Left renal cortex interstitium (tissue), 4 donors: Measurements from ENCODE around the gene DPM3. TPM values are rescaled to one million over a fixed set of nuclear protein-coding genes. Genes with fewer than 3 reads are reported as not detected.

ENCODE experiments used
- DNase-seq, 4 donors: peaks; one replicate each; pipeline ENCODE4 v3.0.0-alpha.2; 2013; ENCODE audit warnings: low read depth in 4 of 4, low spot score in 2 of 4, missing footprints in 1 of 4
- polyA plus RNA-seq, 4 donors: library from polyadenylated mRNA; unstranded; fragments of 120-200 nt; gene quantifications; one replicate each; pipeline ENCODE4 v1.2.1, GENCODE V29; 2013; ENCODE audit not compliant: insufficient read length in 4 of 4

The DPM3 gene
- polyA plus RNA-seq, 4 donors = 31.3 to 64.7 (median 45.2) TPM

GRCh38 chr1:155104605-155105534, 35.5 kb downstream of the DPM3 start:
- DNase-seq = no peak

- DNase-seq = no peak
Observed at GRCh38 chr1:155103325-155103724, 37.0 kb downstream of the DPM3 start.

GRCh38 chr1:155099331-155099730, 41.0 kb downstream of the DPM3 start:
- DNase-seq = no peak

GRCh38 chr1:155094622-155094948, 45.7 kb downstream of the DPM3 start:
- DNase-seq = no peak

- DNase-seq = no peak
Observed at GRCh38 chr1:155093911-155094621, 46.3 kb downstream of the DPM3 start.

- no peak for DNase-seq
Observed at GRCh38 chr1:155092641-155093040, 47.7 kb downstream of the DPM3 start.

- DNase-seq = no peak
Observed at GRCh38 chr1:155092131-155092530, 48.2 kb downstream of the DPM3 start.

GRCh38 chr1:155091071-155092051, 49.0 kb downstream of the DPM3 start:
- no peak for DNase-seq

Other genes with a start within 250 kb of the DPM3 start
- gene PMVK, start 203.8 kb downstream of the DPM3 start, polyA plus RNA-seq = 10 to 100 TPM; 36.4 to 48.0 (median 41.3) TPM
- 10 to 100 TPM; 68.3 to 81.2 (median 73.6) TPM for gene PBXIP1, start 184.4 kb downstream of the DPM3 start, polyA plus RNA-seq
- 10 to 100 TPM; 41.4 to 51.2 (median 47.0) TPM for gene PYGO2, start 178.7 kb downstream of the DPM3 start, polyA plus RNA-seq
- 10 to 100 TPM; 71.9 to 91.5 (median 80.8) TPM for gene SHC1, start 169.8 kb downstream of the DPM3 start, polyA plus RNA-seq
- 10 to 100 TPM; 82.3 to 99.0 (median 91.8) TPM for gene CKS1B, start 165.8 kb downstream of the DPM3 start, polyA plus RNA-seq
- 10 to 100 TPM; 27.4 to 38.7 (median 32.6) TPM for gene FLAD1, start 157.2 kb downstream of the DPM3 start, polyA plus RNA-seq
- 1 to 10 TPM in 1 of 4 donors, under 1 TPM in 3; 0.27 to 1.4 (median 0.60) TPM for gene LENEP, start 146.9 kb downstream of the DPM3 start, polyA plus RNA-seq
- 10 to 100 TPM; 11.8 to 17.9 (median 15.4) TPM for gene ZBTB7B, start 137.7 kb downstream of the DPM3 start, polyA plus RNA-seq
- 1 to 10 TPM; 1.1 to 2.5 (median 1.9) TPM for gene DCST2, start 106.8 kb downstream of the DPM3 start, polyA plus RNA-seq
- under 1 TPM; 0.14 to 0.44 (median 0.35) TPM for gene DCST1, start 106.7 kb downstream of the DPM3 start, polyA plus RNA-seq
- 10 to 100 TPM; 36.7 to 55.8 (median 55.4) TPM for gene ADAM15, start 89.2 kb downstream of the DPM3 start, polyA plus RNA-seq
- gene EFNA4, start 76.8 kb downstream of the DPM3 start, polyA plus RNA-seq = 10 to 100 TPM; 18.1 to 24.5 (median 21.3) TPM
- 1 to 10 TPM; 4.9 to 9.4 (median 6.7) TPM for gene EFNA3, start 61.7 kb downstream of the DPM3 start, polyA plus RNA-seq
- gene EFNA1, start 12.7 kb downstream of the DPM3 start, polyA plus RNA-seq = 10 to 100 TPM; 58.7 to 76.2 (median 70.8) TPM
- gene SLC50A1, start 4.7 kb downstream of the DPM3 start, polyA plus RNA-seq = 10 to 100 TPM; 51.5 to 61.1 (median 55.4) TPM
- gene KRTCAP2, start 32.8 kb upstream of the DPM3 start, polyA plus RNA-seq = 100 to 1,000 TPM; 124 to 166 (median 137) TPM
- gene TRIM46, start 33.3 kb upstream of the DPM3 start, polyA plus RNA-seq = 1 to 10 TPM; 2.7 to 6.4 (median 4.9) TPM
- 10 to 100 TPM; 26.3 to 54.2 (median 37.5) TPM for gene THBS3, start 67.4 kb upstream of the DPM3 start, polyA plus RNA-seq
- 10 to 100 TPM; 38.3 to 49.0 (median 44.8) TPM for gene MTX1, start 68.2 kb upstream of the DPM3 start, polyA plus RNA-seq
- 10 to 100 TPM; 18.7 to 34.5 (median 28.5) TPM for gene ENTREP3, start 115.0 kb upstream of the DPM3 start, polyA plus RNA-seq
- 10 to 100 TPM; 58.8 to 71.7 (median 63.7) TPM for gene SCAMP3, start 121.8 kb upstream of the DPM3 start, polyA plus RNA-seq
- 10 to 100 TPM; 63.7 to 96.6 (median 80.8) TPM for gene CLK2, start 133.0 kb upstream of the DPM3 start, polyA plus RNA-seq
- gene HCN3, start 136.9 kb upstream of the DPM3 start, polyA plus RNA-seq = 10 to 100 TPM in 2 of 4 donors, 1 to 10 TPM in 2; 7.0 to 14.6 (median 11.2) TPM
- 1 to 10 TPM; 5.4 to 9.3 (median 8.7) TPM for gene PKLR, start 160.9 kb upstream of the DPM3 start, polyA plus RNA-seq
- 100 to 1,000 TPM; 175 to 189 (median 181) TPM for gene FDPS, start 168.3 kb upstream of the DPM3 start, polyA plus RNA-seq
- 10 to 100 TPM; 30.3 to 43.0 (median 38.6) TPM for gene RUSC1, start 180.4 kb upstream of the DPM3 start, polyA plus RNA-seq